Large intestine (tissue), 3 donors: Measurements from ENCODE around the gene CLN6. TPM values are rescaled to one million over a fixed set of nuclear protein-coding genes. Genes with fewer than 3 reads are reported as not detected.
"Not testable (repeated sequence)": the region's sequence is repeated elsewhere in the genome, so short reads cannot be mapped to it uniquely, and the experiment has no call there.

Source experiments
- DNase-seq, 2 donors: peaks; one replicate each; pipeline versions ENCODE4 v3.0.0 to v3.0.0-alpha.2; 2013
- H3K27ac ChIP-seq: one replicate; pipeline ENCODE4 v1.5.1; 2013; ENCODE audit warnings: low read length
- H3K27me3 ChIP-seq: 2 replicates; pipeline ENCODE4 v1.6.1; 2013; ENCODE audit warnings: low read length; ENCODE audit not compliant: control insufficient read depth, insufficient read depth
- H3K36me3 ChIP-seq: 2 replicates; pipeline ENCODE4 v1.6.1; 2013; ENCODE audit warnings: low read length; ENCODE audit not compliant: control insufficient read depth, insufficient read depth
- H3K4me1 ChIP-seq: one replicate; pipeline ENCODE4 v1.6.1; 2013; ENCODE audit warnings: low read length; ENCODE audit not compliant: control insufficient read depth, insufficient read depth
- H3K4me3 ChIP-seq: one replicate; pipeline ENCODE4 v1.5.1; 2013; ENCODE audit warnings: low read length
- H3K9me3 ChIP-seq: one replicate; pipeline ENCODE4 v1.6.1; 2013; ENCODE audit warnings: mild to moderate bottlenecking, low read depth, low read length, moderate library complexity; ENCODE audit not compliant: control insufficient read depth
- WGBS: methylation state at CpG from one replicate; pipeline ENCODE4 v1.1.5; 2013; ENCODE audit warnings: low lambda C conversion rate; ENCODE audit not compliant: insufficient coverage; 5-methylcytosine and 5-hydroxymethylcytosine counted together
- polyA plus RNA-seq: library from polyadenylated mRNA; unstranded; fragments of 120-200 nt; gene quantifications from one replicate; pipeline ENCODE4 v1.2.1, GENCODE V29; 2013

CLN6 gene
- polyA plus RNA-seq, 1 donor: 52.8 TPM

DNA sequence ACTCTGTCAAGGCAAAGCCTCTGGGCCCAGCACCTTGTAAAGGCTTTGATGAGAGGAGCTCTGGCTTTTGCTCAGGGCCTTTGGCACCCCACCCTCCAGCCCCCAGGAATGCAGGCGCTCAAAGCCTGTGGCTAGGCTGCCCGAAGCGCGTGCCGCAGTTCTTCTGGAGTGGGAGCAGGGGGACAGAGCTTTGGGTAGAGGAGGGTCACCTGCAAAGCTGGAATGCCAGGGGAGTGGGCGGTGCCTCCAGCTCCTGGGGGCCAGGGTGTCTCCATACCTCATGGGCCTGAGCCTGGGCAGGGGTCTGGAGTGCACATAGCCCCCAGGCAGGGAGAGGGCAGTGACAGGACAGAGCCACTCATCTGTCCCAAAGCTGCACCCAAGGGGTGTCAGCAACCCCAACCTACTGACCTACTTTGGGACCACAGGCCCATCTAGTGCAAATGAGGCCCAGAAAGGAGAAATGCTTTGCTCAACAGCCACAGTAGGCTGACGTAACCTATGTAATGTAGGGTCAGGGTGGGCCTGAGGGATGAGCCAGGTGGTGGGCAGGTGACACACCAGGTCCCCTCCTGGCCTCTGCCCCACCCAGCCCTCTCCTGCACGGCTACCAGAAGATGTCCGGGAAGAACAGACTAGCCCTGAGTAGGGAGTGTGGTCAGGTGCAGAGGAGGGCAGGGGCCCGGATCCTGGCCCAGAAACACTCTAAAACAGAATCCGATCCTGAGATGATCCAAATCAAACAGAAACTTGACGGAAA, 22.2 kb downstream of the CLN6 start:
- Histone ChIP-seq H3K9me3 (no peaks in the 10 kb centered on the region), H3K27ac (no peak overlapping the region), H3K27me3 (no peaks in the 10 kb centered on the region), H3K36me3 (peaks cover 24% of the 10 kb centered on the region), H3K4me1 (peaks cover 31% of the 10 kb centered on the region), H3K4me3 (no peak overlapping the region)
- DNase-seq: no peak
- WGBS: no CpG with 5 or more reads among the region's 12 CpGs

DNA sequence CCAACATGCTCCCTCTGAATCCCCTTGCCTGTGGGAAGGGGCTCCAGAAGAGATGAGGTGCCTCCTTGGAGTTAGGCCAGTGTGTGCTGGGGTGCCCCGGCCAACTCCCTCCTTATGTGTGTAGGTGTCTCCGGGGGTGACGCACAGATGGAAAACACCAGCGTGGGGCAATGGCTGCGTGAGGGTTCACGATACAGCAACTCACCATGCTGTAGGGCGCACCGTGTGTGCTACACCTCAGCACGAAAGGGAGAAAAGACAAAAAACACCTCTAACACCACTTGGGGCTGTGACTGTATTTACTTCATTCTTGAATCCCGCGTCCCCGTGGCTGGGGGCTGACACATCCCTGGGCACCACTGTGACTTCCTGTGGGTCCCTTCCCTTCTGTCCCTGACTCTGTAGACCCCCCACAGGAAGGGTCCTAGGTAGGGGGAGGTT, 22.8 kb downstream of the CLN6 start:
- no CpG with 5 or more reads among the region's 12 CpGs for WGBS
- no peak for DNase-seq
- H3K4me1 ChIP-seq: peaks cover 37% of the 10 kb centered on the region

DNA sequence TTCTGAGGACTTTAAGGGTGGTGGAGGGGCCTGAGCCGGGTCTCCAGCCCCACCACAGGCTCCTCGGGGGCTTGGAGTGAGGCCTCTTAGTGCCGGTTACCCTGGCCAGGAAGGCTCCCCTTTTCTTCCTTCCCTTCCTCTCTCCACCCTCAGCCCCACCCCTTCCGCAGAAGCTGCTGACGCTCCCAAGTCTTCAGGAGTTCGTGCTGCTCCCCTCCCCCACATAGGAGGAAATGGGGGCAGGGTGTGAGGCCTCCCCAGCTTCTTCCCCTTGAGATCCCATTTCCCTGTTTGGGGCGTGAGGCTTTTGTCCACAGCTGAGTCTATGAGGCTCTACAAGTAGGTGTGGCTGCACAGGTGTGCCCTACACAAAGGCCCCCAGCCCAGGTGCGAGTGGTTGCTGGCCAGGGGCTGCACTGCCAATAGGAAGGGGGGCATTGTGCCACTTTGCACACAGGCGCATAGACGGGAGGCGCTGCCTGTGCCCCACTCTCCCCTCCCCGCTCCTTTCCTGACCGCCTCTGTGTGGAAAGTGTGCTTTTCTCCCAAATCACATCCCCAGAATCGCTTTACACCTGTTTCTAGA, 23.5 kb downstream of the CLN6 start:
- Histone ChIP-seq H3K36me3 (peaks cover 17% of the 10 kb centered on the region), H3K4me1 (peaks cover 44% of the 10 kb centered on the region)

More for the DNA sequence above, 22.8 kb downstream of the CLN6 start:
- peaks cover 22% of the 10 kb centered on the region for H3K36me3 ChIP-seq
- no peaks in the 10 kb centered on the region for H3K27me3 ChIP-seq
- H3K4me3 ChIP-seq: no peak overlapping the region
- no peaks in the 10 kb centered on the region for H3K9me3 ChIP-seq
- peak overlapping the region; percentile 97 for H3K27ac ChIP-seq

DNA sequence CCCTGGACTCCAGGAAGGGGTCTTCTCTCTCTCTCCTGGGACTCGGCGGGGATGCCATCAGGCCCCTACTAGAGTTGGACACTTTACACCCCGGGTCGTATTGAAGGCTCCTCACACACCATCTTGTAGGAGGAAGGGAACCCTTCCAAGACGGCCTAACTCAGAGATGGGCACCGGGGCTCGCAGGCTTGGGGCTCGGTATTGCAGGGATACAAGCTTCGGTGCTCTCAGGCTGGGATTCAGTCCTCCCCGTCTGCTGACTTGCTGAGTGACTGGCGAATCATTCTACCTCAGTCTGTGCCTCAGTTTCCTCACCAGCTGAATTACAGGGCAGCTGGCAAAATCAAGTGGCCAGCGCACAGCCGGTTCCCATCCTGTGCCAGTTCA, 24.0 kb downstream of the CLN6 start:
- no CpG with 5 or more reads among the region's 13 CpGs for WGBS
- H3K27ac ChIP-seq: peak overlapping the region; percentile 97
- H3K27me3 ChIP-seq: no peaks in the 10 kb centered on the region
- no peaks in the 10 kb centered on the region for H3K9me3 ChIP-seq
- peaks cover 16% of the 10 kb centered on the region for H3K36me3 ChIP-seq
- H3K4me3 ChIP-seq: peak overlapping the region; percentile 71
- no peak for DNase-seq
- peaks cover 44% of the 10 kb centered on the region for H3K4me1 ChIP-seq

More for the DNA sequence above, 23.5 kb downstream of the CLN6 start:
- WGBS: no CpG with 5 or more reads among the region's 14 CpGs
- no peaks in the 10 kb centered on the region for H3K9me3 ChIP-seq
- peak overlapping the region; percentile 71 for H3K4me3 ChIP-seq
- peak overlapping the region; percentile 97 for H3K27ac ChIP-seq
- H3K27me3 ChIP-seq: no peaks in the 10 kb centered on the region
- DNase-seq: peak; percentile 92 to 95

DNA sequence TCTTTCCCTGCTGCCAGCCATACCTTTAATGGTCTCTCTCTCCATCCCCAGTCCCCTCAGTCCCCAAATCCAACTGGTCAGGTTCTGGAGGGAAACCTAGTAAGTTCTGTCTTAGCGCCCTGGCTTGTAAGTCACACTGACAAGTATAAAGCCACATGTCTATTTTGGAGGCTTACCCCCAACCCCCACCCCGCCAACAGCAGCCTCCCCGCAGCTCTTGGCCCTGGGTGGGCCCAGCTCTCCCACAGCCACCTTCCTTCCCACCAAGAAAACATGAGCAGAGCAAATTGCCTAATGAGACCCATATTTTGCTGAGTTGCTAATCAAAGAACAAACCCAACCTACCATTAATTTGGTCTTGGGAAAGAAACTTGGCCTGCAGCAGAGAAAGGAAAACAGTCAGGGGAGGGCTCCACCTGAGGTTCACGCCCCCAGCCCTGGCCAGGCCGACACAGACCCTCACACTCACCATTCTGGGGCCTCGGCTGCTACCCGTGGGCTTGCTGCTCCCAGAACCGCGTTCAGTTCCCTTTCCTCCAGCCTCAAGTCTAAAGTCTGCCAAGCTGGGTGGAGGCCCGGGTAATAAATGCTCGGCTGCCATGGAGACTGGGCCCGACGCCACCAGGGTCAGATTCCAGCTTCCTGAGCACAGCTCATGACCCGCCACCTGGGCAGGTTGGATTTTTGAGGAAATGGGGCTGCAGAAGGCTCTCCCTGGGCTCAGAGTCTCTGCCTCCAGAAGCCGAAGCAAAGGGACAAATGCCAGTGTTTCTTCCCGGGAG, 24.6 kb downstream of the CLN6 start, which contains the start of gene CALML4:
CALML4 (minus strand) TSS at position 557 of the 782 bp plus-strand sequence; CDS start at position 472, 85 bp downstream.
- peaks cover 44% of the 10 kb centered on the region for H3K4me1 ChIP-seq

DNA sequence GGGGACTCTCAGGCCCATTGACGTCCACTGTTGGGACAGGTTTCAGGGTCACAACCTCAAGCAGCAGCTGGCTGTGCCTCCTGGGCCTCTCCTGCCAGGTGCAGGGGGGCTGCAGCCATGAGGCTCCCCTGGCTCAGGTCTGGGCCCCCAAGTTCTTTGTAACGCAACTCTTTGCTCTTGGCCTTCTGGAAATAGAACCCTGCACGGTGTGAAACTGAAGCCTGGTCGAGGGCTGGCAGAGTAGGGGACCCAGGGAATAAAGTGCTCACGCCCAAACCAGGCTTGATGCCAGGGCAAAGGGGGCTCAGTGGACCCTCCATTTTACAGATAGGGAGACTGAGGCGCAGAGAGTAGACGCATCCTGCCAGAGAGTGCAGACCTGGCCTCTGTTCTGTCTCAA, 25.2 kb downstream of the CLN6 start:
- no peaks in the 10 kb centered on the region for H3K9me3 ChIP-seq
- peaks cover 47% of the 10 kb centered on the region for H3K4me1 ChIP-seq
- H3K4me3 ChIP-seq: peak overlapping the region; percentile 71
- no peaks in the 10 kb centered on the region for H3K27me3 ChIP-seq
- peaks cover 9% of the 10 kb centered on the region for H3K36me3 ChIP-seq
- peak overlapping the region; percentile 97 for H3K27ac ChIP-seq
- DNase-seq: no peak
- no CpG with 5 or more reads among the region's 7 CpGs for WGBS

More for the DNA sequence above, 24.6 kb downstream of the CLN6 start, which contains the start of gene CALML4:
- DNase-seq: peak; percentile 95 to 98
- H3K36me3 ChIP-seq: peaks cover 11% of the 10 kb centered on the region
- H3K9me3 ChIP-seq: no peaks in the 10 kb centered on the region
- WGBS: no CpG with 5 or more reads among the region's 16 CpGs
- H3K27ac ChIP-seq: peak within 1 kb of the TSS; percentile 97
- no peaks in the 10 kb centered on the region for H3K27me3 ChIP-seq
- H3K4me3 ChIP-seq: peak within 1 kb of the TSS; percentile 71

DNA sequence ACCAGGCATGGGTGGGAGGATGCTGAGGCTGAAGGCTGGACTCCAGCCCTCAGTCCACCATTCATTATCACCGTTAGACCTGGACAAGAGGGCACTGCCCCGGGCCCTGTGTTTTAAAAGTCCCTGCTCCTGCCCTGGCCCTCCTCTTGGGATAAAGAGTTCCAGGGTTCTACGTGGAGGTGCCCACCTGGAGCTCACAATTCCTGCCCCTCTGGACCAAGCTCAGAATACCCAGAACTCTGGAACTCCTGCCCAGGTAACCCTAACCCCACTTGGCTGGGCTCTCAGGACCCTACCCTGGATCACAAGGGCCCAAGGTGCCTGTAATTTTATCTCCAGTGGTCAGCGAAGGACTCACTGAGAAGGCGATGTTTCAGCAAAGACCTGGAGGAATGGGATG, 25.6 kb downstream of the CLN6 start:
- Histone ChIP-seq H3K9me3 (no peaks in the 10 kb centered on the region), H3K4me3 (peak overlapping the region; percentile 71), H3K4me1 (peaks cover 47% of the 10 kb centered on the region)

DNA sequence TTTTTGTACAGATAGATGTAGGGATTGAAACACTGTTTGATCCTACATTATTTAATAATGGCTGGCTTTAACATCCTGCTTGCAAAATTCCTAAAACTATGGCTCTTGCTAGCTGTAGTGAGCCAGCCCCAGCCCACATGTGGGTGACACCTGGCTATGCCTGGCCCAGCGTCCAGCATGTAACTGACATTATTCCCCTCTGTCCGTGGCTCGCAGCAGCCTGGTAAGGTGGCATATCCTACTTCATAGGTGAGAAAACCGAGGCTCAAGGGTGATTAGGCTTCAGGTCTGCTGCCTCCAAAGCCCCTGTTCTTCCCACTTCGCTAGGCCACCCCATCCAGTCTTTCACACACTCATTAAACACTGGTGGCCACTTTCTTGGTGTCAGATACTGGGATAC, 26.0 kb downstream of the CLN6 start:
- Histone ChIP-seq H3K27me3 (no peaks in the 10 kb centered on the region), H3K9me3 (no peaks in the 10 kb centered on the region), H3K27ac (peak overlapping the region; percentile 97), H3K36me3 (peaks cover 11% of the 10 kb centered on the region), H3K4me3 (peak overlapping the region; percentile 71), H3K4me1 (peaks cover 47% of the 10 kb centered on the region)
- WGBS: no CpG with 5 or more reads among the region's 5 CpGs
- no peak for DNase-seq

More for the DNA sequence above, 25.6 kb downstream of the CLN6 start:
- WGBS: no CpG with 5 or more reads among the region's 5 CpGs
- peak overlapping the region; percentile 97 for H3K27ac ChIP-seq
- H3K27me3 ChIP-seq: no peaks in the 10 kb centered on the region
- H3K36me3 ChIP-seq: peaks cover 11% of the 10 kb centered on the region
- no peak for DNase-seq

DNA sequence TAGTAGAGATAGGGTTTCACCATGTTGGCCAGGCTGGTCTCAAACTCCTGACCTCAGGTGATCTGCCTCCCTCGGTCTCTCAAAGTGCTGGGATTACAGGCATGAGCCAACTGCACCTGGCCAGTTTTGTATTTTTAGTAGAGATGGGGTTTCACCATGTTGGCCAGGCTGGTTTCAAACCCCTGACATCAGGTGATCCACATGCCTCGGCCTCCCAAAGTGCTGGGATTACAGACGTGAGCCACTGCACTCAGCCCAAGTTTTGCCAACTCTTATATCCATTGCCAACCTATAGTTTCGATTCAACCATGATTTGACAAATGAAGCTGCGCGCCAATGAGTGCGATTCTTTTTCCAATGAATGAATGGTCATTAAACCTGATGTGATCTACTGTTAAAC, 26.5 kb downstream of the CLN6 start:
- peaks cover 47% of the 10 kb centered on the region for H3K4me1 ChIP-seq
- H3K36me3 ChIP-seq: peaks cover 13% of the 10 kb centered on the region
- H3K27ac ChIP-seq, H3K27me3 ChIP-seq, DNase-seq, H3K9me3 ChIP-seq: not testable (repeated sequence)
- H3K4me3 ChIP-seq: peak overlapping the region; percentile 71
- WGBS: no CpG with 5 or more reads among the region's 7 CpGs

DNA sequence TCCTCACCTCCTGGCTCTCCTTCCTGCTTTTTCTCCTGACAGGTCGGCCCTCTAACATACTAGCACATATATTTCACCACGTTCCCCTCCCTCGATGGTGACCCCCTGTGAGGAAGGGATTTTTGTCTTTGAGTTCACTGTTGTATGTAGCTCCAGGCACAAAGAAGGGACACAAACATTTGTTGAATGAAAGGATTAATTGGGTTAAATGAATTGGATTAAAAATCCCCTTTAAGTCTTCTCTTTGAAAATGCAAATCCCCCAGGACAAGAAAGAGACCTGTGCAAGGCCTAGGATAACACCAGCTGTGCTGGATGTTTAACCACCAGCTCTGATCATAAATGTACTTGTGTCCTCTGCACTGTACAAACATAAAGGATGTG, 27.7 kb downstream of the CLN6 start:
- H3K27me3 ChIP-seq: no peaks in the 10 kb centered on the region
- no peak for DNase-seq
- peak overlapping the region; percentile 2 for H3K4me3 ChIP-seq
- H3K9me3 ChIP-seq: no peaks in the 10 kb centered on the region
- peaks cover 47% of the 10 kb centered on the region for H3K4me1 ChIP-seq
- H3K36me3 ChIP-seq: peaks cover 24% of the 10 kb centered on the region
- WGBS: no CpG with 5 or more reads among the region's 3 CpGs
- H3K27ac ChIP-seq: no peak overlapping the region
